HEK293 (cell line): ENCODE results near the gene TALDO1.

Experiments
- CTCF ChIA-PET: fragments of 350-600 bp; formaldehyde crosslinking; extraction: SDS; loops from one replicate; lab custom pipeline; 2021; ENCODE audit warnings: antibody characterized with exemption; lab: Yijun Ruan, JAX
- POLR2A ChIA-PET: fragments of 300-600 bp; formaldehyde crosslinking; extraction: SDS; loops from one replicate; lab custom pipeline; 2020; ENCODE audit warnings: antibody characterized with exemption, inconsistent platforms; lab: Yijun Ruan, JAX
- H3K27ac ChIP-seq: fragments of 200-500 bp; sonication (Bioruptor generic); 2 replicates; pipeline ENCODE4 v1.5.1; 2014; ENCODE audit warnings: low read depth, low read length, control low read depth, inconsistent platforms; ENCODE audit errors: extremely low read depth
- H3K36me3 ChIP-seq, 2 experiments: fragments of 200-500 bp in 1 of 2; sonication (Bioruptor generic) in 1 of 2; 1 replicate in 1 of 2; 2 replicates in 1 of 2; pipeline ENCODE4 v1.5.1; 2014 to 2017; ENCODE audit warnings: inconsistent platforms in 2 of 2, low read length in 2 of 2; ENCODE audit not compliant: control insufficient read depth in 2 of 2, insufficient read depth in 1 of 2
- H3K4me1 ChIP-seq: fragments of 200-500 bp; sonication (Bioruptor generic); 2 replicates; pipeline ENCODE4 v1.5.1; 2014; ENCODE audit warnings: mild to moderate bottlenecking, low read length, inconsistent platforms; ENCODE audit not compliant: control insufficient read depth, insufficient read depth
- H3K4me3 ChIP-seq: 2 replicates; pipeline ENCODE4 v1.5.1; 2011; ENCODE audit warnings: low read depth, mild to moderate bottlenecking, control low read depth, low read length, moderate library complexity
- H3K9me3 ChIP-seq: fragments of 200-500 bp; sonication (Bioruptor generic); 2 replicates; pipeline ENCODE4 v1.5.1; 2014; ENCODE audit warnings: low read depth, low read length, inconsistent platforms; ENCODE audit not compliant: control insufficient read depth, insufficient read depth
- CTCF ChIP-seq: fragments of 450-650 bp; formaldehyde crosslinking; IDR thresholded peaks from 2 replicates; pipeline ENCODE4 v1.5.1; 2016; ENCODE audit warnings: missing biosample characterization, missing genetic modification characterization
- HIC1 ChIP-seq: fragments of 450-650 bp; formaldehyde crosslinking; IDR thresholded peaks from 2 replicates; pipeline ENCODE4 v1.5.1; 2016; ENCODE audit warnings: missing biosample characterization, missing genetic modification characterization
- HOXA7 ChIP-seq: sonication (generic); formaldehyde crosslinking; IDR thresholded peaks from 2 replicates; pipeline ENCODE4 v1.8.1; 2022; ENCODE audit warnings: missing genetic modification reagents, borderline replicate concordance
- KLF1 ChIP-seq: fragments of 450-650 bp; formaldehyde crosslinking; IDR thresholded peaks from 2 replicates; pipeline ENCODE4 v1.5.1; 2016; ENCODE audit warnings: missing biosample characterization, missing genetic modification characterization
- KLF9 ChIP-seq: fragments of 450-650 bp; formaldehyde crosslinking; IDR thresholded peaks from 2 replicates; pipeline ENCODE4 v1.5.1; 2016; ENCODE audit warnings: missing biosample characterization, missing genetic modification characterization, low read depth
- OSR2 ChIP-seq: fragments of 450-650 bp; formaldehyde crosslinking; IDR thresholded peaks from 2 replicates; pipeline ENCODE4 v1.5.1; 2016; ENCODE audit warnings: missing biosample characterization, missing genetic modification characterization
- SP2 ChIP-seq: fragments of 450-650 bp; formaldehyde crosslinking; IDR thresholded peaks from 2 replicates; pipeline ENCODE4 v1.5.1; 2016; ENCODE audit warnings: missing biosample characterization, missing genetic modification characterization
- TCF7L2 ChIP-seq: IDR thresholded peaks from 2 replicates; pipeline ENCODE4 v1.6.1; 2011; ENCODE audit warnings: low read depth, mild to moderate bottlenecking, inconsistent platforms, low read length, moderate library complexity, borderline replicate concordance
- YY2 ChIP-seq: fragments of 450-650 bp; formaldehyde crosslinking; IDR thresholded peaks from 2 replicates; pipeline ENCODE4 v1.5.1; 2016; ENCODE audit warnings: missing biosample characterization, missing genetic modification characterization
- ZBTB44 ChIP-seq: fragments of 450-650 bp; IDR thresholded peaks from 2 replicates; pipeline ENCODE4 v1.5.1; 2018; ENCODE audit warnings: missing biosample characterization, mild to moderate bottlenecking, missing genetic modification characterization
- ZNF132 ChIP-seq: fragments of 450-650 bp; formaldehyde crosslinking; IDR thresholded peaks from 2 replicates; pipeline ENCODE4 v1.5.1; 2017; ENCODE audit warnings: missing biosample characterization, missing genetic modification characterization, borderline replicate concordance
- ZNF157 ChIP-seq: fragments of 450-650 bp; formaldehyde crosslinking; IDR thresholded peaks from 2 replicates; pipeline ENCODE4 v1.5.1; 2016; ENCODE audit warnings: missing biosample characterization, missing genetic modification characterization
- ZNF202 ChIP-seq: fragments of 450-650 bp; formaldehyde crosslinking; IDR thresholded peaks from 2 replicates; pipeline ENCODE4 v1.5.1; 2016; ENCODE audit warnings: missing biosample characterization, missing genetic modification characterization, borderline replicate concordance
- ZNF341 ChIP-seq: fragments of 450-650 bp; formaldehyde crosslinking; IDR thresholded peaks from 2 replicates; pipeline ENCODE4; 2016; ENCODE audit warnings: low read depth, missing biosample characterization, missing genetic modification characterization
- ZNF394 ChIP-seq: fragments of 450-650 bp; formaldehyde crosslinking; IDR thresholded peaks from 2 replicates; pipeline ENCODE4 v1.5.1; 2016; ENCODE audit warnings: missing biosample characterization, missing genetic modification characterization, mild to moderate bottlenecking, moderate library complexity, borderline replicate concordance
- ZNF426 ChIP-seq: fragments of 450-650 bp; formaldehyde crosslinking; IDR thresholded peaks from 2 replicates; pipeline ENCODE4 v1.5.1; 2017; ENCODE audit warnings: missing biosample characterization, missing genetic modification characterization, mild to moderate bottlenecking, inconsistent platforms, moderate library complexity
- ZNF473 ChIP-seq: fragments of 450-650 bp; formaldehyde crosslinking; IDR thresholded peaks from 2 replicates; pipeline ENCODE4 v1.5.1; 2017; ENCODE audit warnings: missing biosample characterization, missing genetic modification characterization
- ZNF529 ChIP-seq: fragments of 450-650 bp; formaldehyde crosslinking; IDR thresholded peaks from 2 replicates; pipeline ENCODE4 v1.5.1; 2017; ENCODE audit warnings: missing genetic modification characterization, missing biosample characterization; ENCODE audit not compliant: insufficient replicate concordance
- ZNF596 ChIP-seq: fragments of 450-650 bp; IDR thresholded peaks from 2 replicates; pipeline ENCODE4 v1.5.0; 2018; ENCODE audit warnings: missing biosample characterization, mild to moderate bottlenecking, missing genetic modification characterization, moderate library complexity
- ZNF621 ChIP-seq: fragments of 450-650 bp; formaldehyde crosslinking; IDR thresholded peaks from 2 replicates; pipeline ENCODE4 v1.5.1; 2017; ENCODE audit warnings: missing biosample characterization, missing genetic modification characterization
- ZNF645 ChIP-seq: fragments of 450-650 bp; formaldehyde crosslinking; IDR thresholded peaks from 2 replicates; pipeline ENCODE4; 2016; ENCODE audit warnings: missing biosample characterization, missing genetic modification characterization
- ZNF677 ChIP-seq: fragments of 450-650 bp; IDR thresholded peaks from 2 replicates; pipeline ENCODE4 v1.5.0; 2018; ENCODE audit warnings: missing biosample characterization, mild to moderate bottlenecking, missing genetic modification characterization, moderate library complexity
- ZNF776 ChIP-seq: fragments of 450-650 bp; formaldehyde crosslinking; IDR thresholded peaks from 2 replicates; pipeline ENCODE4 v1.5.0; 2017; ENCODE audit warnings: missing biosample characterization, missing genetic modification characterization, borderline replicate concordance
- ZSCAN18 ChIP-seq: fragments of 450-650 bp; formaldehyde crosslinking; IDR thresholded peaks from 2 replicates; pipeline ENCODE4 v1.5.1; 2016; ENCODE audit warnings: missing biosample characterization, missing genetic modification characterization

TALDO1 gene

GRCh38 chr11:811446-812245 lies 64.4 kb downstream of the TALDO1 start:
- Histone ChIP-seq H3K4me1 (no peaks in the 10 kb centered on the region), H3K36me3 (peaks cover 4 to 45% of the 10 kb centered on the region in 2 experiments; a peak in 2 of 3 replicates), H3K9me3 (no peaks in the 10 kb centered on the region), H3K27ac (no peak overlapping the region), H3K4me3 (no peak overlapping the region)
- no peak for TF ChIP-seq ZNF157 (tag by site-specific recombination)
- no peak for TF ChIP-seq ZNF776 (tag by site-specific recombination)
- no peak for TF ChIP-seq OSR2
- TF ChIP-seq ZSCAN18 (tag by site-specific recombination): no peak
- no peak for TF ChIP-seq HIC1 (tag by site-specific recombination)
- 0 out of 2 replicates have a peak, but pooled peaks have one; percentile 37 for TF ChIP-seq CTCF (tag by site-specific recombination)
- TF ChIP-seq ZNF426: no peak
- ChIA-PET CTCF (interaction anchor here (0.6 to 1.2 kb wide), 6 partner anchors 13 to 61 kb away, joined by 3 to 6 read pairs (median 3); no protein-coding TSS in a partner anchor), POLR2A (interaction anchor here (1.1 to 11.4 kb wide), 2 partner anchors 23 to 33 kb away, joined by 4 to 202 read pairs; partner anchors contain the start of genes CD151 and CRACR2B)

- H3K36me3 ChIP-seq: peaks cover 4 to 45% of the 10 kb centered on the region in 2 experiments; a peak in 2 of 3 replicates
- no peak overlapping the region for H3K4me3 ChIP-seq
- H3K9me3 ChIP-seq: no peaks in the 10 kb centered on the region
- POLR2A ChIA-PET: interaction anchor here (1.1 to 11.4 kb wide), 2 partner anchors 22 to 32 kb away, joined by 4 to 202 read pairs; partner anchors contain the start of genes CD151 and CRACR2B
- no peak overlapping the region for H3K27ac ChIP-seq
- no peak for TF ChIP-seq ZNF645
- no peak for TF ChIP-seq ZNF341 (tag by site-specific recombination)
- no peak for TF ChIP-seq ZBTB44 (tag by site-specific recombination)
- no peak for TF ChIP-seq KLF1 (tag by site-specific recombination)
- no peak for TF ChIP-seq TCF7L2
- no peak for TF ChIP-seq ZNF202 (tag by site-specific recombination)
- no peak for TF ChIP-seq ZNF596
- no peak for TF ChIP-seq YY2 (tag by site-specific recombination)
- no peak for TF ChIP-seq ZNF473 (tag by site-specific recombination)
- no peak for TF ChIP-seq ZNF529 (tag by site-specific recombination)
- no peak for TF ChIP-seq SP2 (tag by site-specific recombination)
- no peak for TF ChIP-seq ZNF621 (tag by site-specific recombination)
- no peak for TF ChIP-seq KLF9 (tag by site-specific recombination)
- TF ChIP-seq HOXA7 (CRISPR knock-in tag): no peak
- TF ChIP-seq ZNF132 (tag by site-specific recombination): no peak
- TF ChIP-seq ZNF394: no peak
- no peak for TF ChIP-seq ZNF677 (tag by site-specific recombination)
- CTCF ChIA-PET: interaction anchor here (0.6 to 1.2 kb wide), 2 partner anchors 52 to 60 kb away, joined by 3 read pairs; no protein-coding TSS in a partner anchor
- no peaks in the 10 kb centered on the region for H3K4me1 ChIP-seq
Measured at GRCh38 chr11:812390-812789, 65.1 kb downstream of the TALDO1 start.
